Central memory CD8-positive, alpha-beta T cell (primary cell): ENCODE data around the gene BRD2.

Source experiments
- ATAC-seq: fragments of 150-1000 bp; cut with Tn5 transposase; replicated peaks from 2 replicates; pipeline ENCODE4 v1.10.0; 2022; ENCODE audit warnings: mild to moderate bottlenecking, moderate FRiP score, moderate number of reproducible peaks; ENCODE audit not compliant: poor library complexity, severe bottlenecking; ENCODE audit errors: extremely low read depth
- DNase-seq, 2 donors: peaks; one replicate each; pipeline ENCODE4 v3.0.0; 2021; ENCODE audit warnings: low spot score in 2 of 2
- H3K27ac Mint-ChIP-seq: one replicate; pipeline ENCODE4 v1.8.0; 2022; ENCODE audit warnings: low read depth, mild to moderate bottlenecking, moderate library complexity, mixed read lengths
- H3K27me3 Mint-ChIP-seq: one replicate; pipeline ENCODE4 v1.8.0; 2022; ENCODE audit warnings: mixed read lengths
- H3K36me3 Mint-ChIP-seq: one replicate; pipeline ENCODE4 v1.8.0; 2022; ENCODE audit warnings: mild to moderate bottlenecking, moderate library complexity, mixed read lengths; ENCODE audit not compliant: insufficient read depth
- H3K4me1 Mint-ChIP-seq: one replicate; pipeline ENCODE4 v1.8.0; 2022; ENCODE audit warnings: mixed read lengths
- H3K4me3 Mint-ChIP-seq: one replicate; pipeline ENCODE4 v1.8.0; 2022; ENCODE audit warnings: mild to moderate bottlenecking, moderate library complexity, mixed read lengths
- H3K9me3 Mint-ChIP-seq: one replicate; pipeline ENCODE4 v1.8.0; 2022; ENCODE audit warnings: mixed read lengths

Gene BRD2

GRCh38 chr6:32953775-32954174 is 14.6 kb upstream of the BRD2 start:
- ATAC-seq (no peak), DNase-seq (peak in 1 of 2 donors; percentile 0)
- Mint-ChIP-seq H3K27ac (no peak overlapping the region), H3K4me1 (peaks cover 56% of the 10 kb centered on the region), H3K4me3 (no peak overlapping the region), H3K27me3 (no peaks in the 10 kb centered on the region), H3K9me3 (no peaks in the 10 kb centered on the region), H3K36me3 (peaks cover 13% of the 10 kb centered on the region)

- Mint-ChIP-seq H3K27me3 (no peaks in the 10 kb centered on the region), H3K27ac (no peak overlapping the region), H3K4me1 (peaks cover 53% of the 10 kb centered on the region)
Observed at GRCh38 chr6:32954267-32954666, 14.1 kb upstream of the BRD2 start.

GRCh38 chr6:32954986-32955802 is 13.2 kb upstream of the BRD2 start:
- H3K4me3 Mint-ChIP-seq, result no peak overlapping the region
- no peaks in the 10 kb centered on the region for H3K9me3 Mint-ChIP-seq
- ATAC-seq, result no peak
- peak in 1 of 2 donors; percentile 14 for DNase-seq
- H3K36me3 Mint-ChIP-seq, result peaks cover 11% of the 10 kb centered on the region
- peaks cover 50% of the 10 kb centered on the region for H3K4me1 Mint-ChIP-seq
- no peak overlapping the region for H3K27ac Mint-ChIP-seq
- H3K27me3 Mint-ChIP-seq, result no peaks in the 10 kb centered on the region

More at GRCh38 chr6:32954267-32954666, 14.1 kb upstream of the BRD2 start:
- ATAC-seq, result no peak
- H3K36me3 Mint-ChIP-seq, result peaks cover 13% of the 10 kb centered on the region
- no peak overlapping the region for H3K4me3 Mint-ChIP-seq
- no peaks in the 10 kb centered on the region for H3K9me3 Mint-ChIP-seq
- peak in 1 of 2 donors; percentile 10 for DNase-seq

- Mint-ChIP-seq H3K27me3 (no peaks in the 10 kb centered on the region), H3K36me3 (peaks cover 11% of the 10 kb centered on the region), H3K9me3 (no peaks in the 10 kb centered on the region), H3K4me1 (peaks cover 55% of the 10 kb centered on the region), H3K27ac (no peak overlapping the region), H3K4me3 (no peak overlapping the region)
- ATAC-seq (no peak), DNase-seq (peak in 1 of 2 donors; percentile 5)
Observed at GRCh38 chr6:32956176-32956575, 12.2 kb upstream of the BRD2 start.

- H3K27me3 Mint-ChIP-seq, result no peaks in the 10 kb centered on the region
- DNase-seq (no peak), ATAC-seq (no peak)
- H3K36me3 Mint-ChIP-seq, result peaks cover 6% of the 10 kb centered on the region
- peak overlapping the region; percentile 26 for H3K27ac Mint-ChIP-seq
- H3K4me3 Mint-ChIP-seq, result no peak overlapping the region
- H3K4me1 Mint-ChIP-seq, result peaks cover 52% of the 10 kb centered on the region
- no peaks in the 10 kb centered on the region for H3K9me3 Mint-ChIP-seq
Observed at GRCh38 chr6:32960563-32960962, 7.8 kb upstream of the BRD2 start.

GRCh38 chr6:32962213-32962826 is 6.1 kb upstream of the BRD2 start:
- no peak for DNase-seq
- ATAC-seq, result no peak
- Mint-ChIP-seq H3K27me3 (no peaks in the 10 kb centered on the region), H3K4me1 (peaks cover 68% of the 10 kb centered on the region), H3K27ac (no peak overlapping the region), H3K9me3 (no peaks in the 10 kb centered on the region), H3K4me3 (no peak overlapping the region), H3K36me3 (peaks cover 4% of the 10 kb centered on the region)

- Mint-ChIP-seq H3K4me3 (no peak overlapping the region), H3K27ac (peak overlapping the region; percentile 58)
Observed at GRCh38 chr6:32963866-32964265, 4.5 kb upstream of the BRD2 start.

GRCh38 chr6:32964776-32965175 is 3.6 kb upstream of the BRD2 start:
- H3K4me3 Mint-ChIP-seq, result no peak overlapping the region
- DNase-seq (no peak), ATAC-seq (no peak)
- no peaks in the 10 kb centered on the region for H3K27me3 Mint-ChIP-seq
- peaks cover 68% of the 10 kb centered on the region for H3K4me1 Mint-ChIP-seq
- H3K9me3 Mint-ChIP-seq, result no peaks in the 10 kb centered on the region
- H3K36me3 Mint-ChIP-seq, result peaks cover 17% of the 10 kb centered on the region
- peak overlapping the region; percentile 99 for H3K27ac Mint-ChIP-seq

More at GRCh38 chr6:32963866-32964265, 4.5 kb upstream of the BRD2 start:
- DNase-seq, result no peak
- H3K27me3 Mint-ChIP-seq, result no peaks in the 10 kb centered on the region
- H3K4me1 Mint-ChIP-seq, result peaks cover 69% of the 10 kb centered on the region
- peaks cover 8% of the 10 kb centered on the region for H3K36me3 Mint-ChIP-seq
- ATAC-seq, result no peak
- H3K9me3 Mint-ChIP-seq, result no peaks in the 10 kb centered on the region

GRCh38 chr6:32967151-32968091 is 973 bp upstream of the BRD2 start:
- Mint-ChIP-seq H3K9me3 (no peaks in the 10 kb centered on the region), H3K27ac (peak overlapping the region; percentile 99), H3K36me3 (peaks cover 38% of the 10 kb centered on the region), H3K27me3 (no peaks in the 10 kb centered on the region), H3K4me1 (peaks cover 63% of the 10 kb centered on the region), H3K4me3 (peak overlapping the region; percentile 97)
- no peak for ATAC-seq
- no peak for DNase-seq

GRCh38 chr6:32968867-32969684 is 682 bp downstream of the BRD2 start:
- Mint-ChIP-seq H3K27ac (peak overlapping the region; percentile 99), H3K4me3 (peak overlapping the region; percentile 97), H3K4me1 (peaks cover 71% of the 10 kb centered on the region), H3K27me3 (no peaks in the 10 kb centered on the region), H3K36me3 (peaks cover 53% of the 10 kb centered on the region), H3K9me3 (no peaks in the 10 kb centered on the region)
- no peak for ATAC-seq
- DNase-seq, result peak in 1 of 2 donors; percentile 21

GRCh38 chr6:32969685-32970412 is 1.5 kb downstream of the BRD2 start:
- DNase-seq (peak; percentile 47 to 51), ATAC-seq (no peak)
- peaks cover 59% of the 10 kb centered on the region for H3K36me3 Mint-ChIP-seq
- H3K4me3 Mint-ChIP-seq, result peak overlapping the region; percentile 97
- H3K9me3 Mint-ChIP-seq, result no peaks in the 10 kb centered on the region
- H3K27me3 Mint-ChIP-seq, result no peaks in the 10 kb centered on the region
- peaks cover 74% of the 10 kb centered on the region for H3K4me1 Mint-ChIP-seq
- H3K27ac Mint-ChIP-seq, result peak overlapping the region; percentile 99
